GM06990 (cell line): ENCODE data around the gene MMP28.

Experiments
- DNase-seq: peaks from one replicate; pipeline ENCODE4 v3.0.0-alpha.2; 2011; ENCODE audit not compliant: insufficient read length; ENCODE audit errors: extremely low read depth
- H3K27me3 ChIP-seq: replicated peaks from 2 replicates; pipeline ENCODE4 v1.6.0; 2011; ENCODE audit warnings: low read length; ENCODE audit not compliant: control insufficient read depth, insufficient read depth
- H3K36me3 ChIP-seq: 2 replicates; pipeline ENCODE4 v1.5.1; 2011; ENCODE audit warnings: low read length; ENCODE audit not compliant: control insufficient read depth, insufficient read depth
- H3K4me3 ChIP-seq: replicated peaks from 2 replicates; pipeline ENCODE4 v1.5.1; 2011; ENCODE audit warnings: low read depth, mild to moderate bottlenecking, control low read depth, low read length
- CTCF ChIP-seq: IDR thresholded peaks from 2 replicates; pipeline ENCODE4 v1.5.1; 2011; ENCODE audit warnings: low read length, control low read depth, mild to moderate bottlenecking, inconsistent platforms; ENCODE audit not compliant: insufficient read depth, poor library complexity, severe bottlenecking

MMP28 gene

GRCh38 chr17:35841101-35841500 is 45.7 kb upstream of the MMP28 start:
- TF ChIP-seq CTCF, result no peak
- no peak for DNase-seq
- H3K36me3 ChIP-seq, result peaks cover 21% of the 10 kb centered on the region

GRCh38 chr17:35825206-35825605 is 29.8 kb upstream of the MMP28 start:
- Histone ChIP-seq H3K4me3 (no peak overlapping the region), H3K36me3 (peaks cover 5% of the 10 kb centered on the region), H3K27me3 (no peaks in the 10 kb centered on the region)
- TF ChIP-seq CTCF, result no peak
- DNase-seq, result no peak

More at GRCh38 chr17:35841101-35841500, 45.7 kb upstream of the MMP28 start:
- no peaks in the 10 kb centered on the region for H3K27me3 ChIP-seq
- no peak overlapping the region for H3K4me3 ChIP-seq

GRCh38 chr17:35821308-35821707 is 25.9 kb upstream of the MMP28 start:
- Histone ChIP-seq H3K36me3 (peaks cover 8% of the 10 kb centered on the region), H3K4me3 (no peak overlapping the region), H3K27me3 (no peaks in the 10 kb centered on the region)
- no peak for DNase-seq
- TF ChIP-seq CTCF, result no peak

- TF ChIP-seq CTCF, result no peak
- Histone ChIP-seq H3K27me3 (no peaks in the 10 kb centered on the region), H3K4me3 (no peak overlapping the region), H3K36me3 (peaks cover 8% of the 10 kb centered on the region)
- no peak for DNase-seq
These were observed 24.0 kb upstream of the MMP28 start for GRCh38 chr17:35819455-35819854.

GRCh38 chr17:35817196-35817595 is 21.8 kb upstream of the MMP28 start:
- DNase-seq, result no peak
- Histone ChIP-seq H3K36me3 (peaks cover 4% of the 10 kb centered on the region), H3K27me3 (no peaks in the 10 kb centered on the region), H3K4me3 (no peak overlapping the region)
- no peak for TF ChIP-seq CTCF

- no peak for TF ChIP-seq CTCF
- Histone ChIP-seq H3K4me3 (no peak overlapping the region), H3K27me3 (no peaks in the 10 kb centered on the region), H3K36me3 (peaks cover 4% of the 10 kb centered on the region)
- DNase-seq, result no peak
These were observed 21.3 kb upstream of the MMP28 start for GRCh38 chr17:35816723-35817122.
